H1 (cell line): ENCODE measurements around the gene ACKR3. TPM values are rescaled to one million over a fixed set of nuclear protein-coding genes. Genes with fewer than 3 reads are reported as not detected.

ENCODE experiments used
- CHD7 ChIP-seq: fragments of 300-600 bp; sonication (generic); IDR thresholded peaks from 2 replicates; pipeline ENCODE4 v1.7.1; 2012; ENCODE audit warnings: low read length, moderate library complexity, mild to moderate bottlenecking, inconsistent platforms; ENCODE audit not compliant: insufficient replicate concordance
- polyA plus RNA-seq, 7 experiments: library from polyadenylated mRNA; depleted of rRNA in 3 of 7; stranded (reverse) in 5 of 7; unstranded in 2 of 7; fragments of >200 nt in 5 of 7; fragments of 200-250 nt in 2 of 7; gene quantifications; 1 replicate in 5 of 7; 2 replicates in 1 of 7; 4 replicates in 1 of 7; pipeline versions ENCODE4 v1.2.1 to v1.2.3, GENCODE V29; 2011 to 2013; ENCODE audit warnings: missing spikeins in 2 of 7, mixed read lengths in 2 of 7
- total RNA-seq: library from RNA; stranded (reverse); fragmentation: NEBNext Ultra II Directional; extraction: Animal tissue kit (Norgen Biotek cat#: 25700); gene quantifications from 2 replicates; pipeline ENCODE4 v1.2.1, GENCODE V29; 2021

ACKR3 gene
- total and polyA plus RNA-seq, 2 of the 8 experiments (the other 6 are each of a cell fraction or from before 2014, with no cell fraction given), result 1.4 to 24.4 TPM

- no peak for TF ChIP-seq CHD7
These were observed 28.0 kb downstream of the ACKR3 start (continued) for GRCh38 chr2:236597629-236598028.
